HUDEP-2 (cell line): ENCODE measurements around the gene RIOX2.
A peak's percentile ranks its signal among the peaks of the same experiment; 100 is the strongest.

ENCODE experiments used
- DNase-seq, 76 experiments: peaks; one replicate each; lab custom pipeline; 2025; ENCODE audit not compliant: unreplicated experiment in 76 of 76; lab: John Stamatoyannopoulos, UW

The RIOX2 gene

GRCh38 chr3:97990624-97991292 lies 18.5 kb upstream of the RIOX2 start:
- no peak for DNase-seq

GRCh38 chr3:97988784-97989568 lies 16.7 kb upstream of the RIOX2 start:
- no peak for DNase-seq

- DNase-seq: no peak
Observed at GRCh38 chr3:97987306-97987705, 15.1 kb upstream of the RIOX2 start.

GRCh38 chr3:97983933-97984491 lies 11.8 kb upstream of the RIOX2 start:
- no peak for DNase-seq

- DNase-seq: no peak
Observed at GRCh38 chr3:97981886-97982285, 9.7 kb upstream of the RIOX2 start.

- DNase-seq: peak in 1 of 76 experiments; percentile 3
Observed at GRCh38 chr3:97979610-97980009, 7.4 kb upstream of the RIOX2 start.

DNA sequence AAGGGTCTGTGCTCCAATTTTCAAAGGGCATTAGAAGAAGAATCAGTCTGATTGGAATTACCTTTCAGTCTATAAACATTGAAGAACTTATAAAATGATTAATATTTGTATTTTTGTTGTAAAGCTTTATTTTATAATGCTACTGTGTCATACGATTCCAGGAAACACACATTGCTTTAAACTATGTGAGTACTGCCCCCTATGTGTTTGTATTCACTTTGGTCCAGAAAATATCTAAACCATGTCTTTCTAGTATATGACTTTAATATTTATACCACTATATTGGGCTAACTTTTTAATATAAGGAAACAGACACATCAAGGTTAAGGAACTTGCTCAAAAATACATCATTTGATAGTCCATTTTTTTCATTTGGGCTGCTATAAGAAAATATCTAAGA lies 3.2 kb upstream of the RIOX2 start:
- DNase-seq: no peak

GRCh38 chr3:97974996-97975395 lies 2.8 kb upstream of the RIOX2 start:
- no peak for DNase-seq

DNA sequence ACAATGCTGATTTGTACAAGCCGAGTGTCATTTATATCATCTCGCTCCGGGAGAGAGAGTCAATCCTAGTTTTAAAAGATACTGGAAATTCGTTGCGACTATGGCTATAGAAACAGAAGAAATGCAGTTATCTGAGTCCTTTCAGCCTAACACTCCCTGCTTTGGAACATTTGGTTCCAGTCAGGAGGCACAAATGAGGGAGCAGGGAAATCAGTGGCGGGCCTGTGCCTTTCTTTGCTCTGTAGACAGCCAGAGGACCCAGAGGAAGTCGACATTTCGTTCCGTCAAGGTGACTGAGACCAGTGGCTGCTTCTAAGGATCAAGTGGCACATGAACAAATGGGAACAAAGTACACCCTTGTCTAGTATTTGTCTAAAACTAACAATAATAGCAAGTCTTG lies 745 bp upstream of the RIOX2 start:
- no peak for DNase-seq

DNA sequence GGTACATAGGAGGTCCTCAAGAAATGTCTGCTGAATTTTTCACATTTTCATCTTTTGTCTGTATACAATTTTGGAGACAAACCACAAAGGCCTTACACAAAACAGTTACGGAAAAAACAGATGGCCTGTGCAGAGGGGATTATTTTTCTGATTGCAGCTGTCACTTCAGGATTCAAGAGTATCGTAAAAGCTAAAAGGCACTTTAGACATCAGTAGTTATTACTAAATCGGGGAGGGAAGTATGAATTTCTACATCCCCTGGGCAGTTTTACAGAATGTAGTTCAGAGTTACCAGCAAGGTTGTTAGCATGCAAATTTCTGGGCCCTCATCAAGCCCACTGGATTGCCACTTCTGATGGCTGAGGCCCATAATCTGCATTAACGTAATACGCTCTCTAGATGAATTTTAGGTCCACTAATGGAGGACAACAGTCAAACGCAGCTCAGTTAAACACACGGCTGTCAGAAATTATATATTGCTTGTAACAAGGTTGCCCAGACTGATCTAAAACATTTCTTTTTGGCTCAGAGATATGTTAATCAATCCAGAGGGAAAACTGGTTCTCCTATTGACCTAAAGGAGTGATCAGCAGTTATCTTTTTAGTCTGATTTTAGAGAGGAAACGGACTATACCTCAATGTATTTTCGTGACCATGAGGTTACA lies 1.1 kb downstream of the RIOX2 start:
- DNase-seq: no peak

DNA sequence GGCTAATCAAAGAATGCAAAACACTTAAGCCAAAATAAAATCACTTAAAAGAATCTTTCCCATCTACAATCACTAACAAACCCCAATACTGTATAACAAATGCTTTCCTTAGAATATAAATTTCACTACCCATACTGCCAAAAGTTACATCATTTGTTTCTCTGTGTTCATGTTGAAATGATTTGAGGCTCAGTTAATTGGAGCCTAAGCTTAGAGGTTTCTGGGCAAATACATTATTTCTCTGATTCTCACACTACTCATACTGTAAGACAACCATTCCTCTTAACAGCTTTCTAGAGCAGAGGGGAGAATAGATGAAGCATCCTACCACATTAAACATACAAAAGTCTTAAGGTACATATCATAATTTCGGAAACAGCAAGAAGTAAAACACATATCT lies 2.1 kb downstream of the RIOX2 start:
- no peak for DNase-seq

DNA sequence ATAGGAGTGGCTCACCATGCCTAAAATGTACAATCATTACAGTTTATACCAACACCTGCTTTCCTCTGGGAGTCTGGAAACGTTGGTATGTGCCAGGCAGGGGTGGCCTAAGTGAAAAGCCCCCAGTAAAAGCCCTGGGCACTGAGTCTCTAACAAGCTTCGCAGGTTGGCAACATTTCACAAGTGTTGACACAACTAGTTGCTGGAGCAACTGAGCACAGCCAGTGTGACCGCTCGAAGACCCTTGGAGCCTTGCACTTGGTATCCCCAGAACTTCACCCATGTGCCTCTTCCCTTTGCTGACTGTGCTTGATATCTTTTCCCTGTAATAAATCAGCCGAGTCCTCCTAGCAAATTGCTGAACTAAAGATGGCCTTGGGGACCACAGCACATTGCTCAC lies 2.7 kb downstream of the RIOX2 start:
- DNase-seq: no peak

DNA sequence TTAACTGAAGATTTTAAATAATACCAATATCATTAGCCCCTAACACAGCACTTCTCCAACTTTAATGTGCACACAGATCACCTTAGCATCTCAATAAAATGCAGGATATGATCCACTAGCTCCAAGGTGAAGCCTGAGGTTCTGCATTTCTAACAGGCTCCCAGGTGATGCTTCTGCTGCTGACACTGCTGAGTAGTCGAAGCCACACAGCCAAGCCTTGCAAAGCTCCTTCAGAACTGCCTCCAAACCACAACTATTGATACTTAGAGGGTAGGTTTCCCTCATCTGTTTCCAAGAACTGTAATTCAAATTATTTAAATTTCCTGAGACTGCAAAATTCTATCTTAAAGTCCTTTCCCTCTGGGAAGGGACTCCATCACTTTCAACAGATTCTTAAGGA lies 3.9 kb downstream of the RIOX2 start:
- no peak for DNase-seq

- no peak for DNase-seq
Observed at GRCh38 chr3:97967966-97968365, 4.3 kb downstream of the RIOX2 start.

GRCh38 chr3:97960993-97961766 lies 11.1 kb downstream of the RIOX2 start:
- no peak for DNase-seq

- DNase-seq: no peak
Observed at GRCh38 chr3:97960551-97960950, 11.7 kb downstream of the RIOX2 start.

DNA sequence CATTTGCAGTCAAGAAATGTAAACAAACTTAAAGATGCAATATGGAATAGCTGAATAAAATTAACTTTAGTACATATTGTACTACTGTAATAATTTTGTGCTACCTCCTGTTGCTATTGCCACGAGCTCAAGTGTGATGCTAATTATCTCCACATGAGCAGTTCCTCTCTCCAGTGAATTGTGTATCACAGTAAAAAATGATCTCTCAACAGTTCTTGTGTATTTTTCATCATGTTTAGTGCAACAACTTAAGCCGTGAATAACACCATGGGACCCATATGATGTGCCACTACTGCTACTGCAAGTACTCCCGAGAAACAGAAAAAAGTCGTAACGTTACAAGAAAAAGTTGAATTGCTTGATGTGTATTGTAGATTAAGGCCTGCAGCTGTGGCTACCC lies 12.4 kb downstream of the RIOX2 start:
- DNase-seq: no peak

DNA sequence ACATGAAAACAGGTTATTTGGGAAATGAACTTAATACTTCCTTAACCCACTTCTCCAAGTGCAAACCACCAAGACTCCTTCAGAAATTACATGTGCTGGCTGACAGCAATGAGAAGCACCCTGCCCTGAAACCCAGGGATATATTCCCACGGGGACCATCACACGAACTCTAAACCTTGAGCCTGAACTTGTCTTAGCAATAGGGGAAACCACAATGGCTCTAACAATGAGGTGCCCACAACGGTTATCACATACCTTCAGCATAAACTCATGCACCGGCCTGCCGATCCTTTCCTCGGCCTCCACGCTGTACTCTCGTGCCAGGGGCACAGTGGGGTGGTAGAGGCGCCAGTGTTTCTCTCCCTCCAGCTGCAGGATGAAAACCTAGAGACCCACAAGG lies 13.4 kb downstream of the RIOX2 start:
- no peak for DNase-seq

DNA sequence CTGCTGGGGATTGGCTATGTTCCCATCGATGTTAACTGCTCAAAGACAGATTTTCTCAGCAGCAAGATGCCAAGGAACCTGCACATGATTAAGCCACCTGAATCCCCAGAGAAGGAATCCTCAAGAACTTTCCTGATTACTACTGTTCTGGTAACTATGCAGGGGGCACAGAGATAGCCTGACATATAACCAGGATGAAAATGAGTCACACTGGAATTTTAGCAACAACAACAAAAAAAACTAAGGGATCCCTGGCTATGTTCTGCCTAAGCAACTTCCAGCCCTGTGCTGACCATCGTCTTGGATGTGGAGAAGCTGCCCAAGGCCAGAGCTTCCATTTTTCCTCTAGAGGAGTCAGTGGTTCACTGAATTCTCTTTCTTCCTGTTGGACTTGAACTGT lies 13.8 kb downstream of the RIOX2 start:
- DNase-seq: no peak

GRCh38 chr3:97957617-97958311 lies 14.5 kb downstream of the RIOX2 start:
- no peak for DNase-seq
